HL-60/S4 (cell line): ENCODE measurements around the gene SELENOK.
"Not testable (repeated sequence)": the region's sequence is repeated elsewhere in the genome, so short reads cannot be mapped to it uniquely, and the experiment has no call there.

Source experiments
- in situ Hi-C: fragments of 300-500 bp; cut with MboI; formaldehyde crosslinking; loops from 2 replicates; pipeline ENCODE4 v1.14.3; 2022; ENCODE audit warnings: low sequenced_read_pairs

SELENOK gene

DNA sequence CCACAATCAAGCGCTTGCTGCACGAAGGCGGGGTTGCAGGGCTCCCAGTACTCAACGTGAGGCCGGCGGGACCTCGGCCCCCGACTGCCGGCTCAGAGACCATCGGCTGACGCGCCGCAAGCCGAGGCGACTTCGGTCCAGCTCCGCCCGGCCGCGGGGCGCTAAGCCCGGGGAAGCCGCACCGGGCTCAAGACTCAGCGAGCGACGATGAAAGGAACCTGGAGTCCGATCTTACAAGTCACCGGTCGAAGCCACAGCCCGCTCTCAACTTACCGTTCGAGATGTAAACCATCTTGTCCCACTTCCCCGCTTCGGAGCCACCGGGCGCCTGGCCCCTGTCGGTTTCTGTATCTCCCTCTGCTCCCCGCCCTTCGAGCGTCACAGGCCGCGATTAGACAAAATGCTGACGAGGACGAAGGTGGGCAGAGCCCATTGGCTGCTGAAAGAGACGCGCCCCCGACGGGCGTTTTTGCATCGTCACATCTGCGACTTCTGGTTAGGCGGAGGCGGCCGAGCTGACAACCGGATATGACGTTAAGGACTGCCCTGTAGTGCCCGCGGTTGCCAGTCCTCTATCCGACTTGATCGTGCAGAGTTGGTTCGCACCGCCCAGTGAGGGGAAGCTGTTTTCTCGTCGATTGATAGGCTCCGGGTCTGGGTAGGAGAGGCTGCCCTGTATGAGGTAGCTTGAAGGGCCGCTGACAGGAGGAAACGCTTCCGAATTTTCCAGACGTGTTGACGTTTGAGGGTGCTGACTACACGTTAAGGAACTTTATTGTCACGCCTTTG lies at the start of gene SELENOK:
Gene SELENOK, minus strand, starts transcription at position 363 of the 789 bp plus-strand sequence.
- in situ Hi-C loops, result no loop called here

DNA sequence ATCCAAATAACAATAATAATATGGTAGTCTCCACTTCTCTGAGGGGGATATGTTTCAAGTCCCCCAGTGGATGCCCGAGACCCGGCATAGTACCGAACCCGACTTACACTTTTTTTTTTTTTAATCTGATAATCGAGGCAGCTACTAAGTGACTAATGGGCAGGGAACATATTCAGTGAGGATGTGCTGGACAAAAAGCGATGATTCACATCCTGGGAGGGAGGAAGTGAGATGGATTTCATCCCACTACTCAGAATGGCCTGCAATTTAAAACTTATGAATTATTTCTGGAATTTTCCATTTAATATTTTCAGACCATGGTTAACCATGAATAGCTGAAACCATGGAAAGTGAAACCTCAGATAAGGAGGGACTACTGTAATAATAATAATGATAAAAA lies 49.5 kb upstream of the SELENOK start:
- in situ Hi-C loops, result no loop called here

DNA sequence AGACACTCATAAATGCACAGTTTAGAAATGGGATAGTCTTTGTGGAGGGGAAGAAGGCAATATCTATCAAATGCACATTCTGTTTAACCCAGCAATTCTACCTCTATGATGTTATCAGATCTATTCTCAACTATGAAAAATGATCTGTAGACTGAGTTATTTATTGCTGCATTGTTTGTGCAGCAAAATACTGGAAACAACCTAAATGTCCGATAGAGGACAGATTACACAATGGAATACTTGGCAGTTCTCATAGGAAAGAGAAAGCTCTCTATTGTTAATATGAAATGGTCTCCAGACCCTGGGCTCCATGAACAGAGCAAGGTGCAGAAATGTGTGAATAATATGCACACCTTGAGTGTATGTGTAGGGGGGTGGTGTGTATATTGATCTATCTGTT lies 49.0 kb upstream of the SELENOK start:
- in situ Hi-C loops, result no loop called here

DNA sequence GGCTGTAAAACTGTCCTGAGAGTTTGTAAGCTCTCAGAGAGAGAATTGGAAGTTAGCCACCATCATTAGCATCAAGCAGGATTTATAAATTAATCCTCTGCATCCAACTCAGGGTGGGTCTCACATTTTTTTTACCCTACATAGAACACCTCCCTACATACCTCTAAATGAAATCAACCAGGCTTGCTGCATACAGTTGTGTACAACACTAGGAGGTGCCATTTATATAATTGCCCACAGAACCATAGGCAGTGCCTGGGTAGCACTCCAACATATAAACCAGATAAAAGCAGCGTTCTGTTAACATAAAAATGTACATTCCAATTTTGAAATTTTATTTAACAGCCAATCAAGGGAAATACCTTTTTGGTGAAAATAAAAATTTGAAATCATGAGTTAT lies 48.2 kb upstream of the SELENOK start:
- in situ Hi-C loops, result no loop called here

DNA sequence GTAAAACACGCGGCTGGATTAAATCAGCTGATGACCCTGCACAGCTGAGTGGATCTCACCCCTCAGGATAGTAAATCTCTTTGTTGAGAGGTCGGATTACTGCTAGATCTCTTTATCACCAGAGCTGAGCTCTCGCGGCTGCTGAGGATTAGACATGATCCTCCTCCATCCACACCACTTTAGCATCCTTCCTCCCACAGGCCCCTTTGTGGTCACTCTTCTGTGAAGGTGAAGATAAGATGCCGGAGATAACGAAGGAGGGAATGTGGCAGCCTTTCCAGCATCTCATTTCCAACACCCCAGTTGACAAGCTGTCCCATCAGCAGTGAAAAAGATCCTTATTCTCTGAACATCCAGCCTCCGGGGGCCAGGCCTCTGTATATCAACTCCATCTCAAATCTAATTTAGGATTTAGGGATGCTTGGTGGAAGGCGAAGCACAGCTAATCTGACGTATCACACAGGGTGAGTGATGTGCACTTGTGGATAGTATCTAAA lies 47.5 kb upstream of the SELENOK start:
- in situ Hi-C loops, result no loop called here

DNA sequence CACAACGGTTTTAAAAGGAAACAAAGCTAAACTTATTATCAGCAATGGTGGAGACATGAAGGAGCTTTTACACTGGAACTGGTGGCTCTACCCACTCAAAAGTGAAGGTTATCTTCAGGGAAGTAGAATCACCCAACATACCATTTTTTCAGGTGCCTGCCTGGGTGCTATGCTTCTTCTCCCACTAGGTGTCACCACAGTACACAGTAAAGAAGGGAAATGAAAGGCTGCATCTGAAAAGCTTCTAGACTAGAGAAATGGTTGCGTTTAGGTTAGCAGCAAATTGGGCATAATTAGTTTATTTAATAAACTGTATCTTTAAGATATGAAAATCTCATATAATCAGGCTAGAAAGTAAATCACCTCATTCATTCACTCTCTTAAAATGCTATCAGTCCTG lies 47.0 kb upstream of the SELENOK start:
- in situ Hi-C loops, result no loop called here

DNA sequence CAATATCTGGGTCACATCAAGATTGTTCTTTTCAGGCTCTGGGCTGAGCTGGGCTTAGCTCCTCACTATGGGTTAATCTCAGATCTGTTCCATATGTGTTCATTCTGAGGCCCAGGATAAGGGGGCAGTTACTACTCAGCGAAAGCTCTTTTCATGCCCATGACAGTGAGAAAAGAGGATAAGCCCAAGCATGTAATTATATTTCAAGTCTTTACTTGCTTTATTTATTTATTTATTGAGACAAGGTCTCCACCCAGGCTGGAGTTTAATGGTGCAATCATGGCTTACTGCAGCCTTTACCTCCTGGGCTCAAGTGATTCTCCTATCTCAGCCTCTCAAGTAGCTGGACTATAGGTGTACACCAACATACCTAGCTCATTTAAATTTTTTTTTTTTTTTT lies 44.7 kb upstream of the SELENOK start:
- in situ Hi-C loops, result no loop called here

DNA sequence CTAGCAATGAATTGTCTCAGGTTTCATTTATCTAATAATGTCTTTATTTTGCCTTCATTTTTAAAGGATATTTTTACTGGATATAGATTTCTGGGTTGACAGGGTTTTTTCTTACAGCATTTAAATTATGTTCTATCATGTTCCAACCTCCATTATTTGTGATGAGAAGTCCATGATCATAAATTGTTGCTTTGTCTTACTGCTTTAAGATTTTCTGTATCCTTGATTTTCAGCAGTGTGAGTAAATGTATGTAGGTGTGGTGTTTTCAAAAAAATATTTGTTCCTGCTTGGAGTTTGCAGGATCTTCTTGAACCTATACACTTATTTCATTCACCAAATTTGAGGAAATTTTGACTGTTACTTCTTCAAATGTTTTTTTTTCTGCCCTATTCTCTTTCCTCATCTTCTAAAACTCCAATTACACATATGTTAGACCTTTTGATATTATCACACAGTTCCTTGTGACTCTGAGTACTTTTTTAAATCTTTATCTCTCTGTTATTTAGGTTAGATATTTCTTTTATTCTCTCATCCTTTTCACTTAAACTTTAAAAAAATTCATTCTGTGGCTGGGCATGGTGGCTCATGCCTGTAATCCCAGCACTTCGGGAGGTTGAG lies 43.7 kb upstream of the SELENOK start:
- in situ Hi-C loops, result no loop called here

DNA sequence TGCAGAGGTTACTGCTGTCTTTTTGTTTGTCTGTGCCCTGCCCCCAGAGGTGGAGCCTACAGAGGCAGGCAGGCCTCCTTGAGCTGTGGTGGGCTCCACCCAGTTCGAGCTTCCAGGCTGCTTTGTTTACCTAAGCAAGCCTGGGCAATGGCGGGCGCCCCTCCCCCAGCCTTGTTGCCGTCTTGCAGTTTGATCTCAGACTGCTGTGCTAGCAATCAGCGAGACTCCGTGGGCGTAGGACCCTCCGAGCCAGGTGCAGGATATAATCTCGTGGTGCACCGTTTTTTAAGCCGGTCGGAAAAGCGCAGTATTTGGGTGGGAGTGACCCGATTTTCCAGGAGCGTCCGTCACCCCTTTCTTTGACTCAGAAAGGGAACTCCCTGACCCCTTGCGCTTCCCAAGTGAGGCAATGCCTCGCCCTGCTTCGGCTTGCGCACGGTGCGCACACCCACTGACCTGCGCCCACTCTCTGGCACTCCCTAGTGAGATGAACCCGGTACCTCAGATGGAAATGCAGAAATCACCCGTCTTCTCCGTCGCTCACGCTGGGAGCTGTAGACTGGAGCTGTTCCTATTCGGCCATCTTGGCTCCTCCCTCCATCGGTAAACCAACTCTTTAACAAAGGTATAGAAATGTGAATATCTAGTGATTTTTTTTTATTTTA lies 35.7 kb upstream of the SELENOK start:
- in situ Hi-C loops, result not testable (repeated sequence)

DNA sequence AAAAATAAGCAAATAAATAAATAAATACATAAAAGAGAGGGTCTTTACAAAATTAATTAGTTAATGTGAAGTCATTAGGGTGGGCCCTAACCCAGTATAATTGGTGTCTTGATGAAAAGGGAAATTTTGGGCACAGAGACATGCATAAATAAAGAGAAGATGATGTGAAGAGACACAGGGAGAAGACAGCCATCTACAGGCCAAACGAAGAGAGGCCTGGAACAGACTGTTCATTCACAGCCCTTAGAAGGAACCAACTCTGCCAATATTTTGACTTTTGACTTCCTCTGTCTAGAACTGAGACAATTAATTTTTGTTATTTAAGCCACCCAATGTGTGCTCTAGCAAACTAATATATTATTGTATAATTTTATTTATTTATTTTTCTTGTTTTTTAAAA lies 29.6 kb upstream of the SELENOK start:
- in situ Hi-C loops, result no loop called here

DNA sequence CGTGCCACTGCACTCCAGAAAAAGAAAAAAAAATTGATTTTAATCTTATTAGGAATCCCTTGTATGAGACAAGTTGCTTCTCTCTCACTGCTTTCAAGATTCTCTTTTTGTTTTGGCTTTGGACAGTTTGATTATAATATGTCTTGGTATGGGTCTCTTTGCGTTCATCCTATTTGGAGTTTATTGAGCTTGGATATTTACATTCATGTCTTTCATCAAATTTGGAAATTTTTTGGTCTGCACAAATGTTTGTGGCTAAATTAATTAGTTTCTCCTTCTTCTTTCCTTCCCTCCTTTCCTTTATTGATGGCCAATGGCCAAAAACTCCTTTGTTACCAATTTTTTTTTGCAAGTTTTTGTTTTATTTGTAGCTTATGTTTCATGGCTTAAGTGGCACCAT lies 28.1 kb upstream of the SELENOK start:
- in situ Hi-C loops, result no loop called here

DNA sequence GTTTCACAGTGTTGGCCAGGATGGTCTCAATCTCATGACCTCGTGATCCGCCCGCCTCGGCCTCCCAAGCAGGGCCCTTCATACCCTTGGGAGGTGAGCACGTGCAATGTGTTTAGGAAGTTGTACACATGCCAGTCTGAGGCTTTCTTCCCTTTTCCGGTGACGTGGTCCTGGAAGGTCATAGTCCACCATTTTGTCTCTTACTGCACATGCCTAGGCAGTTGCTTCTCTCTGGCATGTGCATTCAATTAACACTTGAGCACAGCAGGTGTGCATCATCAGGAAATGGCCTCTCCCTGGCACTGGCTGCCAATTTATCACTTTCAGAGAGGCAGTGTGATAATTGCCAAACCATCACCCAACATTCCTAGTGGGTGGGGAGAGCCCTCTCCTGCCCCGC lies 21.7 kb upstream of the SELENOK start:
- in situ Hi-C loops, result no loop called here

DNA sequence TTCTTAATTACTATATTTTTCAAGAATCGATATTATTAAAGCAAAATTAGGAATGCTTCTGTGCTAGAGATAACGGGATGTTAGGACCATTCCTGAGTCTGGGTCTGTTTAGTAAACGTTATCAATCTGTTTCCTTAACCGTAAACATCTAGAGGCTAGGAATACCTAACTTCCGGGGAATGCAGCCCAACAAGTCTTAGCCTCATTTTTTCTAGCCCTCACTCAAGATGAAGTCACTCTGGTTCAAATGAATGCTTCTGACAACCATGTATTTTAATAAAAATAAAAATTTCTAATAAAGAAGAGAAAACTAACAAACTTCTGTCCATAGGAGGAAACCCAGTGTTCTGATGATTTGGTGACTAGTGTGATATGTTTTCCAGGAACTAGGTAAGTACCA lies 11.1 kb upstream of the SELENOK start:
- in situ Hi-C loops, result no loop called here

DNA sequence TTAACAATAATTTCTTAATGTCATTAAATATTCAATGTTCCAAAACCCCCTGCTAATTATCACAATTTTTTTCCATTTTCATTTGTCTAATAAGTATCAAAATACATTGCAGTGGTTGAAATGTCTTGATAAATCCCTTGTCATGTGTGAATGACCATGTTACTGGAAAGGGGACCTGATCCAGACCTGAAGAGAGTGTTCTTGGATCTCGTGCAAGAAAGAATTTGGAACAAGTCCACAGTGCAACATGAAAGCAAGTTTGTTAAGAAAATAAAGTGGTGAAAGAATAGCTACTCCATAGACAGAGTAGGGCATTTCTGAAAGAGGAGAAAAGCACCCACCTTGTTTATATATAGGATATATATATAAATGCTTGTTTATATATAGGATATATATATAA lies 10.4 kb upstream of the SELENOK start:
- in situ Hi-C loops, result no loop called here

DNA sequence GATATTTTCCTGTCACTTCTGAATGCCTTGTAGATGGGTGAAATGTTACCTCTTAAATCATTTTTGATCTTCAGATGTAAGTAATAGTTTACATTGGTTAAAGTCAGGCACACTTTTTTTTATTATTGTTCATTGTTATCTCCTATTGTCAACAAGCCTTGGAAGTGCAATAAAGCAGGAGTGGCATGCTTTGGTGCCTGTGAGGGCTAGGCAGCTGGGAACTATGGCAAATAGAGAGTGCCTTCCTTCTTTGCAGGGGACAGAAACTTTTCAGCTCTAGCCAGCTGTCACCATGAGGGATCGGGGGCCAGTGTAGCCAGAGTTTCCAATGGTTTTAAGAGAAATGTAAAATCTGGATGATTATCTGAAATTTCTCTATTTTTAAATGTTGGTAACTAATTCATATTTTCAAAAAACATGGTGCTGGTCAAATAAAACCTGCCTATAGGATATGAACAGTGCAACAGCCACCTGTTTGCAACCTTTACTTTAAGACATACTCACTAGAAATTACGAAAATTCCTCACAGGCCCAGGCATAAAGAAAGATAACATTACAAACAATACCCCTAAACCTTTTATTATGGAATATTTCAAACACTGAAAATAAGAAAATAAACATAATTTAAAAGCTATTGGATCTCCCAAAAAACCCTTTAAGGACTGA lies 9.1 kb upstream of the SELENOK start:
- in situ Hi-C loops, result no loop called here

DNA sequence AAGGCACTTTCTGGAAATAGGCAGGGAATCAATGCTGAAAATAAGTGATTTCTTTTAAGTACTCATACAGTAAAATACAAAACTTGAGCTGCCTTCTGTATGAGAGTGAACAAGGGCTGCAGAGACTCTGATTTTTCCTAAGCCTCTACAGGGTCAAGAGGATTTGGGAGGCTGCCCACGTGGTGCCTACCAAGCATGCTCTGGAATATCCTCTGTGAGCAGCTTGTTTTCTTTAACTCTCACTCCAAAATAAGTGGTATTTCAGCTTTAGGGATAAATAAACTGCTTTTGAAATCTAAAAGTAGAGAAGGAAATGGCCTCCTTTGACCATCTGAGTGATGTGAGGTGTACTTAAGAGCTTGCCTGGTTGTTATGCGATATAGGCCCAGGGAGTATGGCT lies 8.1 kb upstream of the SELENOK start:
- in situ Hi-C loops, result no loop called here

DNA sequence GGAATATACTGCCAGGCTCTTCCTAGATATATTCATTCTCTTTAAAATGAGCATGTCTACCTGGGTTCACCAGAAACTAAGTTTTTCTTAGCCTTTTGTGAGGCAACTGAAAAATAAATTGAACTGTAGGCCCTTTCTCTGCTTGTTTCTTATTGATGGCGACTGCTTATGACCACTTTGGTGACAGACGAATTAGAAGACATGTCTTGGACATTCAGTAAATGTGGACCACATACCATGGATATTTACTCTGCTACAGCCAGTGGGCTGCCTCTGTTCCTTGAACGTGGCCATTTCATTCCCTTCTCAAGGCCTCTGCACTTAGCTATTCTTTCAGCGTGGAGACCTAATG lies 603 bp upstream of the SELENOK start:
- in situ Hi-C loops, result no loop called here

DNA sequence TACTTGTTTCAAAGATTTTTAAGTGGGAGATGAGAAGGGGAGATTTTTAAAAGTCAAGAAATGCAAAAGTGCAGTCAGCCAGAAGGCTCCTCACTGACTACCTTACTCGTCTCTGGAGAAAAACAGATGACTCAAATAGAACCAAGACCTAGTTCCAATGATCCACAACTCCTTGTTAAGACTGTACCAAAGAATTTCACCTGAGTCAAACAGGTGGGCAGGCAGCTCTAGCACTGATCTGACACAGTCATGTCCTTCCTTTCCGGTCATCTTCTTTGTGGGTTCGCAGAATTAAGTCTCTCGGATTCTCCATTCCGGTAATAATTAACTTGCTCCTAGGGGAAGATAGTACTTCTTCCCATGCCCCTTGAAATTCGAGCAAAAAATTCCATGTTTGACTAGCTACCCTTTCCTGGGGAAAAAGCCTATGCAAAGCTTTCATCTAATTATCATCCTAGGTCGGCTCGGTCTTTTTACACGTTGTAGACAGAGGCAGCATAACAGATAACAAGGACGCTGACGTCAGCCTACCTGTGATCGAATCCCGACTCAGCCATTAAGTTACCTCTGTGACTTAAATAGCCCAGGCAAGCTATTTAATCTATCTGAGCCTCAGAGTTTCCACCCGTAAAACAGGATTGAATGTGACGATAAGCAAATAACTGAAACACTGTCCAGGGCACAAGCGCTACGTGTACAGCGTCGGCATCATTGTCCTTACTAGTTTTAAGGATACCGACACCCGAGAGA lies 758 bp downstream of the SELENOK start:
- in situ Hi-C loops, result no loop called here

DNA sequence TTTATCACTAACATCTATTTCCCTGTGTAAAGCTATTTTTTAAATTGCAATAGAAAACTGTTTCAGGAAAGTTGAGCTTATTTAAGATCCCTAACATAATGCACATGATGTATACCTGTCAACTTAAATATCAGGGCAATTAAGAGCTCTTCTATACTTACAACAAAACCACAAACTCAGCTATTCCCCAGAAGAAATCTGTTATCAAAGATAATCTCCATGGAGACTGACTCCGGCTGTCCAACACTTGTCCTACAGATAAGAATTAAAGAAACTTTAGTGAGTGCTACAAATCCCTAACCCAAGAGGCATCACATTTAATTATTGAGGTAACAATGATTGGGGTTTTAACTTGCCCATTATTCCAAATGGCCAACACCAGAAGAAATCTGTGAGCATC lies 3.4 kb downstream of the SELENOK start:
- in situ Hi-C loops, result no loop called here

DNA sequence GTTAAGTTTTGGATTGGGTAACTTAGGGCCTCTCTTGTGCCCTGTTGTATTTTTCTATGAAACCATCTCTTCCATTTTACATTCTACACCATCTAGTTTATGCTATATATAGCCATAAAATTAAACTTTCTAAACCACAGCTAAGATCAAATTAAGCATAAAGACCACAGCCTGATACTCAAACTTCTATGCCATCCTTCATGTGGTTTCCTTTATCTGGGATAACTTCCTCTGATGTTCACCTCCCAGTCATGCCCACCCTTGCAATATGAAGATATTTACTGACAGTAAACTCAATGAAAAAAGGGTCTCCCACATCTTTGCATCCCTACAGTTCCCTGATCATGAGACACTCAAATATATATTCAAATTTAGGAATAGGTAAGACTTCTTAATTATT lies 4.2 kb downstream of the SELENOK start:
- in situ Hi-C loops, result no loop called here

DNA sequence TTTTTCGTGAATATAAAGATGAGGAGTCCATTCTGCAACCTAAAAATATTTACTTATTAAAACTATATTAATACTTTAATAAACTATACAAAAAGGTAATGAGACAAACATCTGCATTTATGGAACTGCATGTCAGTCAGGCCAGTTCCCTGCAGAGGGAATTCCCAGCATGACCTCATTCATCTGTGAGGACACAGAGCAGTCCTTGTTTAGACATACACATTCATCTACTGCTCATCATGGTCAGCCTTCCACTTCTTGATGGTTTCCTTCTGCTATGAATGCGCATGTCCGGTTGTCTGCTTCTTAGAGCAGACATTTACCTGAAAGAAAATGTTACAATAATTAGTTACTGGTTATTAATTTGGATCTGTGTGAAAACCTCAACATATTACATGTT lies 6.4 kb downstream of the SELENOK start:
- in situ Hi-C loops, result no loop called here
